ENCODE measurements around the gene SETD3.

The SETD3 gene

DNA sequence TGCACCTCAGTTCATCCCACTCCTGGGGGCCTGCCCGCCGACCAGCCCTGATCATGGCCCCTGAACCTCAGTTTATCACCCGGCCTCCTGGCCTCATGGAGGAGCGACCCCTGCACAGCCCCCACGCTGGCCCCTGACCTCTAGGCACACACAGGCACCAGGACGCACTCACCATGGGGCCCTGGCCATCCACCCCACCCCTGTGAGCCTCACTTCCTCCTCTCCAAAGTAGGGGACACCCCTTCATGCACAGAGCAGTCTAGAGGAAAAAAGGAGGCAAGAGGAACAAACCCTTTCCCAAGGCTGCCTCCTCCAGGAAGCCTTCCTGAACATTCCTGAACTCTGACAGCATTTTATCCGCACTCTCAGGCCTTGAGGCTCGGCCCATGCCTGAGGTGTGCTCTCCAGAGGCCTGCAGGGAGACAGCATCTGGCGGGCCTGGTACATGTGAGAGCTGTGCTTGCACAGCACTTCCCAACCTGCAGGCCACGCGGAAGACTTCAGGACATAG is 40.0 kb upstream of the SETD3 start:
- peak overlapping the region; percentile 49 for H3K27ac Mint-ChIP-seq
- no peaks in the 10 kb centered on the region for H3K36me3 Mint-ChIP-seq
- H3K27me3 Mint-ChIP-seq, result no peaks in the 10 kb centered on the region
- no peak overlapping the region for H3K4me3 Mint-ChIP-seq
- DNase-seq, result no peak
- no peaks in the 10 kb centered on the region for H3K9me3 Mint-ChIP-seq
- CTCF ChIA-PET, result interaction anchor here (0.6 to 1.4 kb wide), 2 partner anchors 108 to 112 kb away, joined by 3 to 7 read pairs; no protein-coding TSS in a partner anchor
- peaks cover 13% of the 10 kb centered on the region for H3K4me1 Mint-ChIP-seq

- Mint-ChIP-seq H3K4me1 (peaks cover 7% of the 10 kb centered on the region), H3K36me3 (no peaks in the 10 kb centered on the region), H3K27ac (no peak overlapping the region), H3K27me3 (no peaks in the 10 kb centered on the region), H3K4me3 (no peak overlapping the region), H3K9me3 (no peaks in the 10 kb centered on the region)
- CTCF ChIA-PET, result no interaction called here
- no peak for DNase-seq
These were observed 39.3 kb upstream of the SETD3 start for GRCh38 chr14:99519931-99520421.

- Mint-ChIP-seq H3K36me3 (no peaks in the 10 kb centered on the region), H3K4me3 (no peak overlapping the region), H3K27me3 (no peaks in the 10 kb centered on the region), H3K27ac (no peak overlapping the region), H3K4me1 (peaks cover 2% of the 10 kb centered on the region), H3K9me3 (no peaks in the 10 kb centered on the region)
- DNase-seq, result no peak
- CTCF ChIA-PET, result interaction anchor here (0.9 kb wide), 1 partner anchor 109 kb away, joined by 3 read pairs; no protein-coding TSS in a partner anchor
These were observed 38.8 kb upstream of the SETD3 start for GRCh38 chr14:99519347-99519881.

GRCh38 chr14:99518441-99519346 is 38.0 kb upstream of the SETD3 start:
- H3K36me3 Mint-ChIP-seq, result no peaks in the 10 kb centered on the region
- H3K4me1 Mint-ChIP-seq, result no peaks in the 10 kb centered on the region
- CTCF ChIA-PET, result interaction anchor here (0.9 to 1.9 kb wide), 3 partner anchors 110 to 366 kb away, joined by 3 to 11 read pairs (median 3); no protein-coding TSS in a partner anchor
- H3K27ac Mint-ChIP-seq, result no peak overlapping the region
- no peak overlapping the region for H3K4me3 Mint-ChIP-seq
- H3K27me3 Mint-ChIP-seq, result no peaks in the 10 kb centered on the region
- peak; percentile 88 for DNase-seq
- no peaks in the 10 kb centered on the region for H3K9me3 Mint-ChIP-seq

DNA sequence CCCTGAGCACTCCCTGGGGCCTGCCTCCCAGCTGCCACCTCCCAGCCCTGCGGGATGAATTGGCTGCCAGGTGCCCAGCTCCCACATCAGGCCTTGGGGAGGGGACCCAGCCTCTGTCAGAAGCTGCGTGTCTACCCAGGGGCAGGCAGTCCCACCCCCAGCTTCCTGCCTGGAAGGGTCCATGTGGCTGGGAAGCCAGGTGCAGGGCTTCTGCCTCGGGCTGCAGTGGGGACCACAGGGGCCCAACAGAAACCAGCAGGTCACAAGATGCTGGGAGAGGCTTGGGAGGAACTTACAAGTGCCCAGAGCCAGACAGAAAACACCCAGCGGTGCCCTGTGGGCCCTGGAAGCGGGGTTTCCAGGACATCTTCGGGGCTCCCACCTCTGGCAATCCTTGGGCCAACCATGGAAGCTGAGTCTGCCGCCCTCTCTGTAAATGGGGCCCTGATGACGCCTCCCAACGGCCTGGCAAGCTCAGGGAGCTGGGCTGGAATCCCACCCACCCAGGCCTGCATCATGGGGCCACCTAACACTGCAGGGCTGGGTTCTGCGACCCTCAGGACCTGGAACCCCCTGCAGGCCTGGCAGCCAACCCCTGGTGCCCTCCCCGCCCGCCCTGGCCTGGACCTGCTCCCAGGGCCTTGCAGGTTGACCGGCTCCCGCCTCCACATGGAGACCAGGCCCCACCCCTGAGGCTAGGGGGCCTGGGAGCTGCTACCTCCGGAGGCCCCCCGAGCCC is 37.2 kb upstream of the SETD3 start:
- Mint-ChIP-seq H3K9me3 (no peaks in the 10 kb centered on the region), H3K27me3 (no peaks in the 10 kb centered on the region), H3K27ac (no peak overlapping the region), H3K4me1 (no peaks in the 10 kb centered on the region), H3K4me3 (no peak overlapping the region), H3K36me3 (no peaks in the 10 kb centered on the region)
- CTCF ChIA-PET, result interaction anchor here (1.0 to 1.9 kb wide), 3 partner anchors 111 to 367 kb away, joined by 3 to 11 read pairs (median 6); no protein-coding TSS in a partner anchor
- DNase-seq, result peak; percentile 21

DNA sequence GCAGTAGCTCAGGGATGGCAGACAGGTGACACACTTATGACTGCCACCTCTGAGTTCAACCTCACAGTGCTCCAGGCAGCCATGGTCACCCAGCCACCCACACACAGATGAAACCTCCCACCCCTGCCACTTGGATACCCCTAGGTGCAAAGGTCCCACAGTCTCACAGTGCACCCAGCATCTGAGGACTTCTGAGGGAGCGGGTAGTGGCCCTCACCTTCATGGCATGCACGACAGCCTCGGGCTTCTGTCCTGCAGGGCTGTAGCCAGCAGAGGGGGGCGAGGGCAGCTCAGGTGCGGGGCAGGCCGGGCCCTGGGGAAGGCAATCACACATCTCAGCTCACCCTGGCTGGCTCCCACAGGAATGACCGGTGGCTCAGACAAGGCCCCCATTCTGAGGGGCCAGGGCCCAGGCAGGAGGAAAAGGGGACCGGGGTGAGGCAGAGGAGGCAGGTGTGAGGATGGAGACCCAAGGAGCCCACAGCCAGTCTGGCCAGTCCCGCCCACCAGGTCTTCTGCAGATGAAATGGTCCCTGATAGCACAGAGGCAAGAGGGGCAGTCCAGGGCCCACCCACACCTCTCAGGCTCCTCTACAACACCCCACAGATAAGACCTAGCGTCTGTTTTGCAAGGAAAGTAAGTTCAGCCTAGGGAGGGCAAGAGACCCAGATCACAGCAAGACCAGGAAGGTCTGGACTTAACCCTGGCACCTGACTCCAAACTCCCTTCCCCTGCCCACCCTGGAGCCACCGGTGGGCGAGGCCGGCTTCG is 36.4 kb upstream of the SETD3 start:
- Mint-ChIP-seq H3K4me1 (no peaks in the 10 kb centered on the region), H3K36me3 (no peaks in the 10 kb centered on the region), H3K9me3 (no peaks in the 10 kb centered on the region), H3K27me3 (no peaks in the 10 kb centered on the region), H3K4me3 (no peak overlapping the region), H3K27ac (no peak overlapping the region)
- DNase-seq, result no peak
- CTCF ChIA-PET, result interaction anchor here (1.0 to 1.9 kb wide), 3 partner anchors 111 to 368 kb away, joined by 3 to 11 read pairs (median 6); no protein-coding TSS in a partner anchor

GRCh38 chr14:99516156-99516870 is 35.7 kb upstream of the SETD3 start:
- no peak overlapping the region for H3K4me3 Mint-ChIP-seq
- peak; percentile 19 for DNase-seq
- H3K4me1 Mint-ChIP-seq, result no peaks in the 10 kb centered on the region
- no peaks in the 10 kb centered on the region for H3K9me3 Mint-ChIP-seq
- CTCF ChIA-PET, result interaction anchor here (0.9 to 1.9 kb wide), 2 partner anchors 87 to 112 kb away, joined by 3 to 11 read pairs; no protein-coding TSS in a partner anchor
- no peaks in the 10 kb centered on the region for H3K36me3 Mint-ChIP-seq
- H3K27me3 Mint-ChIP-seq, result no peaks in the 10 kb centered on the region
- H3K27ac Mint-ChIP-seq, result no peak overlapping the region

- CTCF ChIA-PET, result interaction anchor here (0.9 kb wide), 1 partner anchor 88 kb away, joined by 3 read pairs; no protein-coding TSS in a partner anchor
- no peak overlapping the region for H3K27ac Mint-ChIP-seq
- DNase-seq, result peak; percentile 17
- H3K4me3 Mint-ChIP-seq, result no peak overlapping the region
- no peaks in the 10 kb centered on the region for H3K36me3 Mint-ChIP-seq
- no peaks in the 10 kb centered on the region for H3K4me1 Mint-ChIP-seq
- H3K9me3 Mint-ChIP-seq, result no peaks in the 10 kb centered on the region
- H3K27me3 Mint-ChIP-seq, result no peaks in the 10 kb centered on the region
These were observed 34.9 kb upstream of the SETD3 start for GRCh38 chr14:99515301-99516155.

DNA sequence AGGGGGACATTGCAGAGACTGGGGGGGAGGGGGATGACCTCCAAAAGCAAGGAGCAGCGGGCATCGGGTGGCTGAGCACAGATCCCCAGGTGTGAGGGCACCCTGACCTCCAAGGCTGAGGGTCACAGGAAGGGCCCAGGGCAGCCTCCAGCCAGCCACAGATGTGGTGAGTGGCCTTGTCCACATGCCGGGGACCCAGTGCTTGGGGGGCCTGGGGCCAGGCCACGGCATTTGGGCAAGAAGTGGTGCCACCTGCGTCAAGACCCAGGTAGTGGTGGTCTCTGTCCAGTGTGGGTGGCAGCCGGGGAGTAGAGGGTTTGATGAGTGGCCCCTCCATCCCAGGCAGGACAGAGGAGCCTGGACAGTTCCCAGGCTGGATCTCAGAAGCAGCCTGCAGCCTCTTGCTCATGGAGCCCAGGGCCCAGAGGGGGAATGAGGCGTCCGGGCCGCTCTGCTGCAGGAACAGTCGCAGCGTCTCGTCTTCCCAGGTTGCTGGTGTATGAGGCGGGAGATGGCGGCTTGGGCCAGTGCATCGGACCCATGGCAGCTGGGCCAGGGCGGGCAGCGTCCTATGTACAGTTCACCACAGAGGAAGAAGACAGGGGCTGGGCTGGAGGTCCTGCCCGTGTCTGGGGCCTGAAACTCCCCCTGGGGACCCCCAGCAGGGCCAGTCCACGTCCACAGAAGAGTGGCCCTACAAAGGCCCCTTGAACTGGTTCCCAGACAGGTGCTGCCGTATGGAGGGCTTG is 34.1 kb upstream of the SETD3 start:
- H3K9me3 Mint-ChIP-seq, result no peaks in the 10 kb centered on the region
- CTCF ChIA-PET, result no interaction called here
- H3K36me3 Mint-ChIP-seq, result peaks cover under 1% of the 10 kb centered on the region
- peak; percentile 17 for DNase-seq
- no peak overlapping the region for H3K4me3 Mint-ChIP-seq
- no peaks in the 10 kb centered on the region for H3K27me3 Mint-ChIP-seq
- H3K27ac Mint-ChIP-seq, result no peak overlapping the region
- H3K4me1 Mint-ChIP-seq, result no peaks in the 10 kb centered on the region

DNA sequence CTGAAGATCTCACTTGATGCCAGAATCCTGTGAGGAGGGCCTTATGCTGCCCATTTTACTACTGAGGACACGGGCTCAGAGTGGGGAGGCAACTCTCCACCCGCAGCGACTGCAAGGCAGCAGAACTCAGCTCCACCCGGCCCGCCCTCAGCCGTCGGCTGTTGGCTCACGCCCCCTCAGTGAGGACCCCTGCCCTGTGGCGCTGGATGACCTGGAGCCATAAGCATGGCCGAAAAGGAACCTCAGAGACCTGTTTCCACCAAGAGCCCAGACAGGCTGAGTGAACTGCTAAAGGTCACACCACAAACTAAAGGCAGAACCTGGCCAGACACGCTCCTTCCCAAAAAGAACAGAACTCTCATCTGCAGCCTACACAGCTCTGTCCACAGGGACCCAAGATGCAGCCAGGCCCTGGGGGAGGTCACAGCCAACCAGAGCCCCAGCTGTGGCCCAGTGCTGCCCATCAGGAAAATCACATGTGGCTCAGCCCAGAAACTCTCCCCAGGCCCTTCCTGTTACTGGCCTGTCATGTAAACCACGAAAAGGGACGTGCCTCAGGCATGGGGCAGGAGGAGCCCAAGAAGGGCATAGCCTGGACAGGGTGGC is 33.4 kb upstream of the SETD3 start:
- DNase-seq, result peak; percentile 17
- CTCF ChIA-PET, result no interaction called here
- peak overlapping the region; percentile 58 for H3K27ac Mint-ChIP-seq

GRCh38 chr14:99513183-99513694 is 32.6 kb upstream of the SETD3 start:
- Mint-ChIP-seq H3K27me3 (no peaks in the 10 kb centered on the region), H3K9me3 (no peaks in the 10 kb centered on the region), H3K36me3 (peaks cover 12% of the 10 kb centered on the region), H3K4me1 (no peaks in the 10 kb centered on the region), H3K27ac (peak overlapping the region; percentile 55), H3K4me3 (no peak overlapping the region)
- CTCF ChIA-PET, result no interaction called here
- no peak for DNase-seq

More for the DNA sequence above, 33.4 kb upstream of the SETD3 start:
- no peaks in the 10 kb centered on the region for H3K27me3 Mint-ChIP-seq
- H3K36me3 Mint-ChIP-seq, result peaks cover 8% of the 10 kb centered on the region
- no peak overlapping the region for H3K4me3 Mint-ChIP-seq
- H3K4me1 Mint-ChIP-seq, result no peaks in the 10 kb centered on the region
- no peaks in the 10 kb centered on the region for H3K9me3 Mint-ChIP-seq

Data from activated naive CD4-positive, alpha-beta T cell treated with anti-CD3 and anti-CD28 coated beads, Interleukin-2, amount 10 ng/mL, durations not matched to agents 7 days and 5 days (primary cell).